IMR-90 (cell line): ENCODE data around the gene CLNK. TPM values are rescaled to one million over a fixed set of nuclear protein-coding genes. Genes with fewer than 3 reads are reported as not detected.

Experiments used
- ATAC-seq: fragments of 200-7000 bp; cut with Tn5 transposase; 2 replicates; pipeline ENCODE4 v1.9.1; 2020; ENCODE audit warnings: low read depth, mild to moderate bottlenecking, moderate library complexity
- BruUV-seq: library from RNA; stranded (reverse); fragments of 400-500 nt; replicated peaks from 2 replicates; lab custom pipeline; 2021; lab: Mats Ljungman, UMichigan
- CTCF ChIA-PET: fragments of 300-600 bp; formaldehyde crosslinking; extraction: SDS; loops from one replicate; lab custom pipeline; 2021; ENCODE audit warnings: antibody characterized with exemption; lab: Yijun Ruan, JAX
- POLR2A ChIA-PET: fragments of 300-600 bp; sonication (Branson Sonifier 250); formaldehyde crosslinking; loops from one replicate; lab custom pipeline; 2022; ENCODE audit warnings: antibody characterized with exemption; ENCODE audit not compliant: unreplicated experiment; lab: Charles Lee
- DNase-seq: peaks from one replicate; pipeline ENCODE4 v3.0.0; 2013
- H2AFZ ChIP-seq: replicated peaks from 2 replicates; pipeline ENCODE3; 2013; ENCODE audit warnings: low read length, mild to moderate bottlenecking; ENCODE audit not compliant: poor library complexity
- H2AK5ac ChIP-seq: 2 replicates; pipeline ENCODE4 v1.6.1; 2013; ENCODE audit warnings: low read depth, low read length, inconsistent platforms
- H2AK9ac ChIP-seq: replicated peaks from 2 replicates; pipeline ENCODE3; 2013; ENCODE audit warnings: mild to moderate bottlenecking, low read depth, low read length, moderate library complexity; ENCODE audit not compliant: poor library complexity
- H2BK120ac ChIP-seq: 2 replicates; pipeline ENCODE4 v1.6.1; 2013; ENCODE audit warnings: low read depth, low read length, inconsistent platforms
- H2BK15ac ChIP-seq: 3 replicates; pipeline ENCODE4 v1.6.1; 2013; ENCODE audit warnings: low read depth, low read length, inconsistent platforms
- H2BK20ac ChIP-seq: 2 replicates; pipeline ENCODE4 v1.6.1; 2013; ENCODE audit warnings: low read depth, mild to moderate bottlenecking, inconsistent platforms, low read length, moderate library complexity
- H2BK5ac ChIP-seq: 2 replicates; pipeline ENCODE4 v1.6.1; 2013; ENCODE audit warnings: mild to moderate bottlenecking, low read depth, low read length, inconsistent platforms; ENCODE audit not compliant: poor library complexity, severe bottlenecking
- H3K14ac ChIP-seq: replicated peaks from 2 replicates; pipeline ENCODE4 v1.6.1; 2013; ENCODE audit warnings: low read depth, low read length, inconsistent platforms
- H3K18ac ChIP-seq: 2 replicates; pipeline ENCODE4 v1.6.1; 2013; ENCODE audit warnings: low read depth, low read length, control low read depth
- H3K23ac ChIP-seq: 2 replicates; pipeline ENCODE4 v1.6.1; 2013; ENCODE audit warnings: low read depth, low read length, inconsistent platforms
- H3K27ac ChIP-seq: 2 replicates; pipeline ENCODE4 v1.5.1; 2013; ENCODE audit warnings: mild to moderate bottlenecking, control low read depth, low read length; ENCODE audit not compliant: insufficient read depth
- H3K27me3 ChIP-seq: 2 replicates; pipeline ENCODE4 v1.6.1; 2013; ENCODE audit warnings: low read length; ENCODE audit not compliant: control insufficient read depth, insufficient read depth
- H3K36me3 ChIP-seq: 2 replicates; pipeline ENCODE4 v1.6.1; 2013; ENCODE audit warnings: low read length, mixed read lengths; ENCODE audit not compliant: control insufficient read depth, insufficient read depth
- H3K4ac ChIP-seq: 2 replicates; pipeline ENCODE4 v1.6.1; 2013; ENCODE audit warnings: low read depth, low read length, inconsistent platforms
- H3K4me1 ChIP-seq: 2 replicates; pipeline ENCODE4 v1.6.1; 2013; ENCODE audit warnings: low read length, mixed read lengths; ENCODE audit not compliant: control insufficient read depth, insufficient read depth
- H3K4me2 ChIP-seq: 2 replicates; pipeline ENCODE4 v1.6.1; 2013; ENCODE audit warnings: low read depth, mild to moderate bottlenecking, control low read depth, low read length, moderate library complexity
- H3K4me3 ChIP-seq: 2 replicates; pipeline ENCODE4 v1.5.1; 2013; ENCODE audit warnings: low read depth, mild to moderate bottlenecking, control low read depth, low read length, moderate library complexity; ENCODE audit not compliant: insufficient read depth
- H3K56ac ChIP-seq: 2 replicates; pipeline ENCODE4 v1.6.1; 2013; ENCODE audit warnings: low read length, inconsistent platforms; ENCODE audit not compliant: insufficient read depth; ENCODE audit errors: extremely low read depth
- H3K79me1 ChIP-seq, 2 experiments: 2 replicates each; pipeline ENCODE4 v1.6.1; 2013; ENCODE audit warnings: low read length in 2 of 2, inconsistent platforms in 1 of 2, low read depth in 1 of 2
- H3K9ac ChIP-seq: 2 replicates; pipeline ENCODE4 v1.6.1; 2013; ENCODE audit warnings: low read depth, low read length, control low read depth
- H3K9me1 ChIP-seq: 2 replicates; pipeline ENCODE4 v1.6.1; 2013; ENCODE audit warnings: low read length, inconsistent platforms; ENCODE audit not compliant: insufficient read depth
- H3K9me3 ChIP-seq: 2 replicates; pipeline ENCODE4 v1.6.1; 2013; ENCODE audit warnings: low read length; ENCODE audit not compliant: control insufficient read depth, insufficient read depth
- H4K20me1 ChIP-seq: 2 replicates; pipeline ENCODE4 v1.6.1; 2013; ENCODE audit warnings: low read length, inconsistent platforms; ENCODE audit not compliant: insufficient read depth
- H4K5ac ChIP-seq: 2 replicates; pipeline ENCODE4 v1.6.1; 2013; ENCODE audit warnings: mild to moderate bottlenecking, low read depth, low read length, control low read depth
- H4K8ac ChIP-seq, 2 experiments: 2 replicates each; pipeline ENCODE4 v1.6.1; 2013; ENCODE audit warnings: low read depth in 2 of 2, low read length in 2 of 2, control low read depth in 1 of 2, inconsistent platforms in 1 of 2
- H4K91ac ChIP-seq: 2 replicates; pipeline ENCODE4 v1.6.1; 2013; ENCODE audit warnings: low read depth, low read length, inconsistent platforms; ENCODE audit not compliant: insufficient read depth
- FOS ChIP-seq: fragments of 150-350 bp; IDR thresholded peaks from 2 replicates; pipeline ENCODE4 v1.6.1; 2016; ENCODE audit warnings: low read depth, low read length
- WGBS, 2 experiments: methylation state at CpG; one replicate each; pipeline versions ENCODE4 v1.1.5 to v1.1.7; 2013; ENCODE audit warnings: missing lambda C conversion rate in 2 of 2; ENCODE audit not compliant: insufficient read length in 1 of 2; ENCODE audit errors: extremely low coverage in 2 of 2; 5-methylcytosine and 5-hydroxymethylcytosine counted together
- dilution Hi-C: fragments of 300-500 bp; cut with HindIII; formaldehyde crosslinking; loops from one replicate; pipeline ENCODE4 v1.14.3; 2018; ENCODE audit warnings: low sequenced_read_pairs; ENCODE audit not compliant: unreplicated experiment
- in situ Hi-C: fragments of 300-500 bp; cut with MboI; formaldehyde crosslinking; loops from 3 replicates; pipeline ENCODE4 v1.14.3; 2019; ENCODE audit warnings: low sequenced_read_pairs, inconsistent platforms, mixed read lengths
- intact Hi-C: fragments of 100-400 bp; cut with micrococcal nuclease; formaldehyde crosslinking; loops from 2 replicates; pipeline ENCODE4 v1.10.0; 2022
- polyA plus RNA-seq, 3 experiments: library from polyadenylated mRNA; depleted of rRNA; stranded (reverse); fragments of >200 nt; gene quantifications; 2 replicates each; pipeline ENCODE4 v1.2.3, GENCODE V29; 2012; ENCODE audit warnings: low replicate concordance in 1 of 3
- total RNA-seq: library from RNA; depleted of rRNA; stranded (reverse); fragments of >200 nt; gene quantifications from 2 replicates; pipeline ENCODE4 v1.2.3, GENCODE V29; 2012

Gene CLNK
- total and polyA plus RNA-seq, 2 of the 4 experiments (the other 2 are of a cell fraction): not detected

DNA sequence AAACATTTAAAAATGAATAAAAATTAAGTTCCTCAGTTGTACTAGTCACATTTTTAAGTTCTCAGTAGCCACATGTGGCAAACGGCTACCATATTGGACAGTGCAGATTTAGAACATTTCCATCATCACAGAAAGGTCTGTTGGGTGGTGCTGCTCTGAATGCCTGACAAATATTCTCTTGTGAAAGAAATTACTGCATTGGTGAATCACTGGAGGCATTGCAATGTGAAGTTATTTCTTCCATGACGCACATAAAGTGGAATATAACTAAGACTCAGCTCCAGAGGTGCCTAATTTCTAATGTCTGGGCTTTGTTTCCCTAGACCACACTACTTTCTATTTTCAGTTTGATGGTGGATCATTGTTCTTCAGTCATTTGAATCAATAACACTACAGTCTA, 44.9 kb downstream of the CLNK start:
- ChIA-PET CTCF (no interaction called here), POLR2A (no interaction called here)
- no TSS peak for BruUV-seq
- H3K4me3 ChIP-seq: no peak overlapping the region
- H3K9ac ChIP-seq: no peak overlapping the region
- H4K8ac ChIP-seq: no peak overlapping the region
- H2AK9ac ChIP-seq: no peak overlapping the region
- no peaks in the 10 kb centered on the region for H3K9me1 ChIP-seq
- peaks cover 3% of the 10 kb centered on the region for H3K27me3 ChIP-seq
- H2BK15ac ChIP-seq: no peak overlapping the region
- no peaks in the 10 kb centered on the region for H3K79me1 ChIP-seq
- H3K14ac ChIP-seq: no peak overlapping the region
- no peak overlapping the region for H4K5ac ChIP-seq
- TF ChIP-seq FOS: no peak
- H3K23ac ChIP-seq: no peak overlapping the region
- in situ Hi-C loops (no loop called here), dilution Hi-C loops (no loop called here), intact Hi-C loops (no loop called here)
- no peak overlapping the region for H3K27ac ChIP-seq
- no peak overlapping the region for H2BK120ac ChIP-seq
- no CpG with 5 or more reads among the region's 2 CpGs for WGBS, 2 experiments
- DNase-seq: peak; percentile 24
- H3K18ac ChIP-seq: no peak overlapping the region
- no peak overlapping the region for H3K4me2 ChIP-seq
- 0 out of 2 replicates have a peak, but pooled peaks cover 3% of the 10 kb centered on the region for H3K4me1 ChIP-seq
- H2BK20ac ChIP-seq: no peak overlapping the region
- H3K4ac ChIP-seq: no peak overlapping the region
- ATAC-seq: no peak
- H2AFZ ChIP-seq: no peak overlapping the region
- no peak overlapping the region for H4K91ac ChIP-seq
- no peak overlapping the region for H2AK5ac ChIP-seq
- H4K20me1 ChIP-seq: no peaks in the 10 kb centered on the region
- no peaks in the 10 kb centered on the region for H3K9me3 ChIP-seq
- H3K56ac ChIP-seq: no peak overlapping the region
- H3K36me3 ChIP-seq: no peaks in the 10 kb centered on the region
- H2BK5ac ChIP-seq: no peak overlapping the region
